Kidney (tissue), 14 donors: ENCODE data around the gene SLC44A3. TPM values are rescaled to one million over a fixed set of nuclear protein-coding genes. Genes with fewer than 3 reads are reported as not detected.

Experiments used
- DNase-seq, 5 donors: peaks; one replicate each; pipeline ENCODE4 v3.0.0-alpha.2; 2013 to 2020
- FAIRE-seq: peaks from 2 replicates; lab custom pipeline; 2012; peaks lifted over from hg19 to GRCh38; lab: Jason Lieb, UNC
- H3K27ac ChIP-seq, 2 donors: one replicate each; pipeline ENCODE4 v1.7.0; 2013; ENCODE audit warnings: low read depth in 2 of 2, low read length in 2 of 2, inconsistent platforms in 1 of 2
- H3K27me3 ChIP-seq: one replicate; pipeline ENCODE4 v1.7.1; 2013; ENCODE audit warnings: low read length, inconsistent platforms; ENCODE audit not compliant: control insufficient read depth, insufficient read depth
- H3K36me3 ChIP-seq, 3 donors: one replicate each; pipeline versions ENCODE4 v1.7.0 to v1.7.1; 2013; ENCODE audit warnings: low read length in 3 of 3, control low read depth in 1 of 3, inconsistent platforms in 1 of 3; ENCODE audit not compliant: insufficient read depth in 3 of 3, control insufficient read depth in 2 of 3
- H3K4me1 ChIP-seq, 3 donors: one replicate each; pipeline versions ENCODE4 v1.7.0 to v1.7.1; 2013; ENCODE audit warnings: low read length in 3 of 3, inconsistent platforms in 1 of 3, low read depth in 1 of 3; ENCODE audit not compliant: control insufficient read depth in 2 of 3, insufficient read depth in 2 of 3
- H3K4me3 ChIP-seq, 3 donors: one replicate each; pipeline versions ENCODE4 v1.7.0 to v1.8.1; 2013; ENCODE audit warnings: low read length in 3 of 3, control low read depth in 1 of 3, inconsistent platforms in 1 of 3
- H3K9ac ChIP-seq, 3 donors: one replicate each; pipeline versions ENCODE4 v1.7.0 to v1.7.1; 2013; ENCODE audit warnings: low read length in 3 of 3, control low read depth in 1 of 3, inconsistent platforms in 1 of 3
- H3K9me3 ChIP-seq, 3 donors: one replicate each; pipeline versions ENCODE4 v1.7.0 to v1.7.1; 2013; ENCODE audit warnings: low read length in 3 of 3, control low read depth in 1 of 3, inconsistent platforms in 1 of 3; ENCODE audit not compliant: control insufficient read depth in 2 of 3, insufficient read depth in 1 of 3
- intact Hi-C: fragments of 100-400 bp; cut with DNase I; formaldehyde crosslinking; loops from one replicate; pipeline ENCODE4 v1.11.1; 2022
- polyA plus RNA-seq: library from polyadenylated mRNA; stranded (reverse); fragments of 350-450 nt; fragmentation: Illumina TruSeq; extraction: RNeasy Lipid Tissue Mini Kit (QIAGEN cat#74804); gene quantifications from one replicate; pipeline ENCODE4 v1.2.3, GENCODE V29; 2014; ENCODE audit warnings: low read depth, low replicate concordance; ENCODE audit not compliant: insufficient read depth
- total RNA-seq: library from RNA; stranded (reverse); fragmentation: NEBNext Ultra II Directional; extraction: Animal tissue kit (Norgen Biotek cat#: 25700); gene quantifications from one replicate; pipeline ENCODE4 v1.2.1, GENCODE V29; 2021
- TF ChIP-seq, protein P1 (sequence below): IDR thresholded peaks from 3 replicates; pipeline ENCODE4 v1.5.1; 2012; ENCODE audit warnings: mild to moderate bottlenecking, moderate library complexity, borderline replicate concordance; ENCODE audit not compliant: insufficient read depth; ENCODE audit errors: extremely low read depth
- donor health status: control.
- donor health status: control.
- donor health status: control.
- donor health status: control.
- donor health status: control.
- donor health status: DM: yes; HTN: yes; CAD: no.
- donor health status: Normal renal cell carcinoma (clear cell type).

The SLC44A3 gene
- total and polyA plus RNA-seq, 2 donors from 2014 or later = 35.2 to 49.6 TPM

DNA sequence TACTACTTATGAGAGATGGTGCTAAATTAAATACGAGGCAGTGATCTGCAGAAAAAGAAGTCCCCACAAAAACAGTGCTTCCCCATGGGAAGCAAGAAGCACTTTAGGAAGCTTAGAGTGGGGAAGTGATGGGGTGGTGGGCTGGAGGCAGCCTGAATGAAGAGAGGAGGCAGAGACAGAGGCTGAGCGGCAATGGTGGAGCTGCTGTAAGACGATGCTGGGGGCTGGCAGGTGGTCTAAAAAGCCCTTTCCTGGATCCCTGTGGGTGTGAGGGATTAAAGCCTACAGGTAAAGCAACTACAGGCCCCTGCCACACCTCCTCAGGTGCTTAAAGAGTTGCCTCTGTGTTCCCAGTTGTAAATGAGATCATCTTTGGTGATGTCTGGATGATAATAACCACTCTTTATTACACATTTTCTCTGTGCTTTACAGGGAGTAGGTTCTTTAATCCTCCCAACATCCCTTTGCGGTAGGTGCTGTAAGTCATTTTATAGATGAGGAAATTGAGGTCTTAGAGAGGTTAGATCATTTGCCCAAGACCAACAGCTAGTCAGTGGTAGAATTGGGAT is 67.5 kb downstream of the SLC44A3 start:
- FAIRE-seq (no peak), DNase-seq (no peak)
- Histone ChIP-seq H3K9me3 (no peaks in the 10 kb centered on the region), H3K4me3 (no peak overlapping the region), H3K4me1 (peaks cover 3 to 19% (median 6%) of the 10 kb centered on the region in 3 donors), H3K27me3 (no peaks in the 10 kb centered on the region), H3K27ac (no peak overlapping the region), H3K9ac (no peak overlapping the region), H3K36me3 (peaks cover 0 to 7% (median 3%) of the 10 kb centered on the region in 3 donors)
- TF ChIP-seq, protein P1, sequence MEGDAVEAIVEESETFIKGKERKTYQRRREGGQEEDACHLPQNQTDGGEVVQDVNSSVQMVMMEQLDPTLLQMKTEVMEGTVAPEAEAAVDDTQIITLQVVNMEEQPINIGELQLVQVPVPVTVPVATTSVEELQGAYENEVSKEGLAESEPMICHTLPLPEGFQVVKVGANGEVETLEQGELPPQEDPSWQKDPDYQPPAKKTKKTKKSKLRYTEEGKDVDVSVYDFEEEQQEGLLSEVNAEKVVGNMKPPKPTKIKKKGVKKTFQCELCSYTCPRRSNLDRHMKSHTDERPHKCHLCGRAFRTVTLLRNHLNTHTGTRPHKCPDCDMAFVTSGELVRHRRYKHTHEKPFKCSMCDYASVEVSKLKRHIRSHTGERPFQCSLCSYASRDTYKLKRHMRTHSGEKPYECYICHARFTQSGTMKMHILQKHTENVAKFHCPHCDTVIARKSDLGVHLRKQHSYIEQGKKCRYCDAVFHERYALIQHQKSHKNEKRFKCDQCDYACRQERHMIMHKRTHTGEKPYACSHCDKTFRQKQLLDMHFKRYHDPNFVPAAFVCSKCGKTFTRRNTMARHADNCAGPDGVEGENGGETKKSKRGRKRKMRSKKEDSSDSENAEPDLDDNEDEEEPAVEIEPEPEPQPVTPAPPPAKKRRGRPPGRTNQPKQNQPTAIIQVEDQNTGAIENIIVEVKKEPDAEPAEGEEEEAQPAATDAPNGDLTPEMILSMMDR = no peak
- intact Hi-C loops = no loop called here

- peaks cover 0 to 12% (median 6%) of the 10 kb centered on the region in 3 donors for H3K36me3 ChIP-seq
- FAIRE-seq (no peak), DNase-seq (no peak)
- TF ChIP-seq, protein P1 = no peak
- no peak overlapping the region for H3K27ac ChIP-seq
- H3K4me3 ChIP-seq = no peak overlapping the region
- no peaks in the 10 kb centered on the region for H3K9me3 ChIP-seq
- H3K27me3 ChIP-seq = no peaks in the 10 kb centered on the region
- no peak overlapping the region for H3K9ac ChIP-seq
- H3K4me1 ChIP-seq = peaks cover 3 to 16% (median 6%) of the 10 kb centered on the region in 3 donors
- intact Hi-C loops = no loop called here
Observed at GRCh38 chr1:94888201-94888600, 68.0 kb downstream of the SLC44A3 start.

DNA sequence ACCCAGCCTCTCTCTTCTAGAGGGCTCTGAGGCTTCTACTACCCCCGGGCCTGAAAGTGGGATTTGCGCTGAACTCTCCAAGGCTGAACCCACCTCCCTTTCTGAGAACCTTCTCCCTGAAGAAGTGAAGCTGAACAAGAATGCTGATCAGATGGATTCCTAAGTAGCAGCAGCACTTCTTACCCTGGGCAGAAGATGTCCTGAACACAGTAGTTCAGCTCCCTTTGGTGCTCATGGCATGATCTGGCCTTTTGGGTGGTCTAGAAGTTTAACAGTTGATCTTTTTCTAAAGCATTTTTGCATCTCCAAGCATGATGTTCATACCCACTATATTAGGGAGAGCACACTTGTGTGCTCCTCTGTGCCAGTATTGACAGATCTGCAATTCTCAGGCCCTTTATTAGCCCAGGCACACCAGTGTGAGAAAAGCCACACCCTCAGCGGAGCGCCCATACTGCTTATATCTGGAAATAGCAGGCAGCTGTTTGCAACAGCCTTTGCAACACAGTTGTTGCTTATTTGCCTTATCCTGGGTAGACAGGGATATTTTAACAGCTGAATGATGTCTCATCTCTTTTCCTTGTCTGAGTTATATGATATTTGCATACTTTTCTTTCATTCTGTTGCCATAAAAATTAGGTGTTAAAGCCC is 72.6 kb downstream of the SLC44A3 start:
- FAIRE-seq (no peak), DNase-seq (peak in 1 of 5 donors; percentile 54)
- intact Hi-C loops = no loop called here
- no peak overlapping the region for H3K9ac ChIP-seq
- TF ChIP-seq, protein P1 = no peak
- no peaks in the 10 kb centered on the region for H3K9me3 ChIP-seq
- no peaks in the 10 kb centered on the region for H3K27me3 ChIP-seq
- no peak overlapping the region for H3K27ac ChIP-seq
- peaks cover 0 to 10% (median 0%) of the 10 kb centered on the region in 3 donors for H3K4me1 ChIP-seq
- no peak overlapping the region for H3K4me3 ChIP-seq
- peaks cover 9 to 42% (median 22%) of the 10 kb centered on the region in 3 donors for H3K36me3 ChIP-seq
